HFFc6 (cell line): Measurements from ENCODE around the gene C10orf62. TPM values are rescaled to one million over a fixed set of nuclear protein-coding genes. Genes with fewer than 3 reads are reported as not detected.
A peak's percentile ranks its signal among the peaks of the same experiment; 100 is the strongest.

Experiments
- DNase-seq: peaks from one replicate; pipeline ENCODE4 v3.0.0-alpha.2; 2018
- H3K27ac Mint-ChIP-seq: 2 replicates; pipeline ENCODE4 v1.8.0; 2020; ENCODE audit warnings: mild to moderate bottlenecking, mixed read lengths
- H3K27me3 Mint-ChIP-seq: 2 replicates; pipeline ENCODE4 v1.8.0; 2021; ENCODE audit warnings: mild to moderate bottlenecking, moderate library complexity, mixed read lengths; ENCODE audit not compliant: insufficient read depth
- H3K36me3 Mint-ChIP-seq: 2 replicates; pipeline ENCODE4 v1.8.0; 2021; ENCODE audit warnings: low read depth, mixed read lengths
- H3K4me1 Mint-ChIP-seq: 2 replicates; pipeline ENCODE4 v1.8.0; 2020; ENCODE audit warnings: low read depth, mixed read lengths
- H3K4me3 Mint-ChIP-seq: 2 replicates; pipeline ENCODE4 v1.8.0; 2020; ENCODE audit warnings: mild to moderate bottlenecking, moderate library complexity, mixed read lengths
- H3K9me3 Mint-ChIP-seq: 2 replicates; pipeline ENCODE4 v1.8.0; 2020; ENCODE audit warnings: mild to moderate bottlenecking, mixed read lengths
- CTCF ChIP-seq: fragments of 200-600 bp; sonication (generic); IDR thresholded peaks from 2 replicates; pipeline ENCODE4 v1.5.0; 2021; ENCODE audit warnings: antibody characterized with exemption, mild to moderate bottlenecking
- total RNA-seq, 6 experiments: library from RNA; stranded (reverse); fragmentation: NEBNext Ultra II Directional; extraction: Animal tissue kit (Norgen Biotek cat#: 25700); gene quantifications; 2 replicates in 1 of 6; 3 replicates in 5 of 6; pipeline ENCODE4 v1.2.3, GENCODE V29; 2021

C10orf62 gene
- total RNA-seq, 6 experiments from 2014 or later = not detected

- peak; percentile 99 for DNase-seq
- H3K36me3 Mint-ChIP-seq = peaks cover 20% of the 10 kb centered on the region
- peaks cover 17% of the 10 kb centered on the region for H3K4me1 Mint-ChIP-seq
- peak within 1 kb of the TSS; percentile 100 for H3K4me3 Mint-ChIP-seq
- peak within 1 kb of the TSS; percentile 98 for H3K27ac Mint-ChIP-seq
- TF ChIP-seq CTCF = no peak
- H3K9me3 Mint-ChIP-seq = no peaks in the 10 kb centered on the region
- peaks cover 10% of the 10 kb centered on the region for H3K27me3 Mint-ChIP-seq
Observed at GRCh38 chr10:97640174-97640867, 50.8 kb downstream of the C10orf62 start, which contains the start of gene PI4K2A. PI4K2A (plus strand) TSS chr10:97640671; CDS start chr10:97640743, 72 bp downstream.

Other genes with a start within 250 kb of the C10orf62 start
- gene RRP12, start 188.4 kb upstream of the C10orf62 start, total RNA-seq = 10 to 100 TPM; 37.3 to 46.6 (median 42.2) TPM
- 100 to 1,000 TPM; 505 to 594 (median 542) TPM for gene PGAM1, start 163.5 kb upstream of the C10orf62 start, total RNA-seq
- gene EXOSC1, start 143.7 kb upstream of the C10orf62 start, total RNA-seq = 10 to 100 TPM; 36.2 to 42.8 (median 39.9) TPM
- 10 to 100 TPM; 60.7 to 64.9 (median 63.1) TPM for gene ZDHHC16, start 143.5 kb upstream of the C10orf62 start, total RNA-seq
- 10 to 100 TPM; 53.8 to 61.2 (median 56.3) TPM for gene MMS19, start 91.3 kb upstream of the C10orf62 start, total RNA-seq
- gene UBTD1, start 90.8 kb upstream of the C10orf62 start, total RNA-seq = 10 to 100 TPM; 31.3 to 42.1 (median 34.8) TPM
- 1 to 10 TPM in 4 of 6 experiments, under 1 TPM in 2; 0.31 to 7.7 (median 6.5) TPM for gene ANKRD2, start 16.9 kb upstream of the C10orf62 start, total RNA-seq
- under 1 TPM; 0.26 to 0.66 (median 0.46) TPM for gene HOGA1, start 5.3 kb upstream of the C10orf62 start, total RNA-seq
- 10 to 100 TPM in 3 of 6 experiments, 1 to 10 TPM in 3; 9.4 to 11.3 (median 10.1) TPM for gene MORN4, start 43.8 kb downstream of the C10orf62 start, total RNA-seq
- 10 to 100 TPM; 26.7 to 35.3 (median 31.6) TPM for gene PI4K2A, start 51.0 kb downstream of the C10orf62 start, total RNA-seq
- 10 to 100 TPM; 28.2 to 44.8 (median 39.5) TPM for gene AVPI1, start 97.5 kb downstream of the C10orf62 start, total RNA-seq
- 10 to 100 TPM; 76.7 to 94.7 (median 80.9) TPM for gene MARVELD1, start 124.0 kb downstream of the C10orf62 start, total RNA-seq
- 10 to 100 TPM; 16.6 to 23.0 (median 18.3) TPM for gene ZFYVE27, start 147.4 kb downstream of the C10orf62 start, total RNA-seq
- not detected for gene SFRP5, start 182.3 kb downstream of the C10orf62 start, total RNA-seq